Measurements from ENCODE around the gene CCDC28B.

CCDC28B gene

DNA sequence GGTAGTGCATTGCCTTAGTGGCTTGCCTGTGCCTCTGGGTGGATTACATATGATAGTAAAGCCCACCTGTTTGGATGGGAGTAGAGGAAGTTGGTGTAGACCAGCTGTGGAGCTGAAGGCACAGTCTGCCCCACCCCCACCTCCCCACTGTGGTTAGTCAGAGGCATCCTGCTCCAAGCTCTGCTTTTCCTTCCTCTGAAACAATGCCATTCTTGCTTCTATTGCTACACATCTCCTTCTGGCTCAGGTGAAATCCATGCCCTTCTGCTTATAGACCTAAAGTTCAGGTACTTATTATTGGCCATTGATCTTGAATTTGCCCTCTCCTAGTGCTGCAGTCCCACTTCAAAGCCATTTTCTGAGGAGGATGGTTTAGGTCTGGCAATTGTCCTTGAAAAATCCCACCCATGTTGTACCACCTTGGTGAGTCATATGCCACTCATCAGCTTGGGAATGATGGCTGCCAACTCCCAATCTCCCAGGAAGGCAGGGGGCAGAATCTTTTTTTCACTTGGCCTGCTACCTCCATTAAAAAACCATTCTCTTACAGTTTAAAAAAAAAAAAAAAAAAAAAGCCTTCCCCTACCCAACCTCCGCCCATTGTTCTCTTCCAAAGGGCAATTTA, 27.7 kb upstream of the CCDC28B start:
- Histone ChIP-seq H3K4me3 (replicated peaks; ENCODE audit: insufficient read depth, low read length) (no peak overlapping the region), H3K27ac (replicated peaks) (no peak overlapping the region), H3K27me3 (ENCODE audit: insufficient read depth, poor library complexity, severe bottlenecking) (no peaks in the 10 kb centered on the region)
- TF ChIP-seq GABPA (IDR thresholded peaks at IDR 0.05; ENCODE audit: low read depth) = no peak
- no peak for TF ChIP-seq SPI1 (IDR thresholded peaks at IDR 0.05; ENCODE audit: borderline replicate concordance, low read depth)
- TF ChIP-seq, protein P1, sequence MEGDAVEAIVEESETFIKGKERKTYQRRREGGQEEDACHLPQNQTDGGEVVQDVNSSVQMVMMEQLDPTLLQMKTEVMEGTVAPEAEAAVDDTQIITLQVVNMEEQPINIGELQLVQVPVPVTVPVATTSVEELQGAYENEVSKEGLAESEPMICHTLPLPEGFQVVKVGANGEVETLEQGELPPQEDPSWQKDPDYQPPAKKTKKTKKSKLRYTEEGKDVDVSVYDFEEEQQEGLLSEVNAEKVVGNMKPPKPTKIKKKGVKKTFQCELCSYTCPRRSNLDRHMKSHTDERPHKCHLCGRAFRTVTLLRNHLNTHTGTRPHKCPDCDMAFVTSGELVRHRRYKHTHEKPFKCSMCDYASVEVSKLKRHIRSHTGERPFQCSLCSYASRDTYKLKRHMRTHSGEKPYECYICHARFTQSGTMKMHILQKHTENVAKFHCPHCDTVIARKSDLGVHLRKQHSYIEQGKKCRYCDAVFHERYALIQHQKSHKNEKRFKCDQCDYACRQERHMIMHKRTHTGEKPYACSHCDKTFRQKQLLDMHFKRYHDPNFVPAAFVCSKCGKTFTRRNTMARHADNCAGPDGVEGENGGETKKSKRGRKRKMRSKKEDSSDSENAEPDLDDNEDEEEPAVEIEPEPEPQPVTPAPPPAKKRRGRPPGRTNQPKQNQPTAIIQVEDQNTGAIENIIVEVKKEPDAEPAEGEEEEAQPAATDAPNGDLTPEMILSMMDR (IDR thresholded peaks at IDR 0.05; ENCODE audit: insufficient read depth, low read length) = no peak
- 0 out of 2 replicates have a peak, but pooled peaks have one; percentile 28 for TF ChIP-seq POLR2AphosphoS5 (IDR thresholded peaks at IDR 0.05; ENCODE audit: low read depth)
- DNase-seq (ENCODE audit: low read depth in 1 of 2, low spot score in 1 of 2) = peak in 1 of 2 experiments; percentile 40

DNA sequence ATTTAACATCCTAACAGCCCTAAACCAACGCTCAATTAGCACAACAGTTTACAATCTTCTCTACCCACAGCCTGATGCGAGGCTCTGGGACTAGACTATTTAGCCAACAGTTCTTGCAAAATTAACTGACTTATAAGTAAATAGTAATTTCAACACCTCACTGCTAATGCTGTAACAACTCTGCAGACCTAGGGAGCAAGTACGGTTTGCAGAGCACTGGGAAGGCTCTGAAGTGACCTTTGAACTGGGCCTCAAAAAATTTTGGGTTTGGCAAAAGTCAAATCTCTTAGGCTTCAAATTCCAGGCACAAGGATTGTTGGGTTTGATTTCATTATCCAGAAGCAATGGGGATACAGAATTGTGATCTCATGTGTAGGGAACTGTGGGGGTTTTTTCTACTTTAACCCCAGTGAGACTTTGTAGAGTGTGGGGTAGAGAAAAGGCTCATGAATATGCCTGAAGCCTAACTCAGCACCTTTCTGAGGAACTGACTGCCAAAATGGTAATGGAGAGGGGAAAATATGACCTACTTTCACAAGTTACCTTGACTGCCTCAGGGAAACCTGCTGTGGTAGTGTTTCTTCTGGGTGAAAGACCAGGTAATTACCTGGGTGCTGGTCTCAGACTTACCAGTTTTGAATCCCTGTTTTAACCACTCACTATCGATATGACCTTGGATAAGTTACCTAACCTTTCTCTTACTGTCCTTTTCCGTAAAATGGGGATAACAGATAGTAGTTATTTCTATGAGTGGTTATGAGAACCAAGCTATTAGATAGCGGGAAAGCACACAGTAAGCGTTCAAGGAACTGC, 21.8 kb upstream of the CCDC28B start:
- H3K27me3 ChIP-seq (ENCODE audit: insufficient read depth, poor library complexity, severe bottlenecking) = no peaks in the 10 kb centered on the region
- no peak overlapping the region for H3K4me3 ChIP-seq (replicated peaks; ENCODE audit: insufficient read depth, low read length)
- H3K27ac ChIP-seq (replicated peaks) = peak overlapping the region; percentile 87
- DNase-seq (ENCODE audit: low read depth in 1 of 2, low spot score in 1 of 2) = peak; percentile 70 to 73
- no peak for TF ChIP-seq GABPA (IDR thresholded peaks at IDR 0.05; ENCODE audit: low read depth)
- TF ChIP-seq, protein P2, sequence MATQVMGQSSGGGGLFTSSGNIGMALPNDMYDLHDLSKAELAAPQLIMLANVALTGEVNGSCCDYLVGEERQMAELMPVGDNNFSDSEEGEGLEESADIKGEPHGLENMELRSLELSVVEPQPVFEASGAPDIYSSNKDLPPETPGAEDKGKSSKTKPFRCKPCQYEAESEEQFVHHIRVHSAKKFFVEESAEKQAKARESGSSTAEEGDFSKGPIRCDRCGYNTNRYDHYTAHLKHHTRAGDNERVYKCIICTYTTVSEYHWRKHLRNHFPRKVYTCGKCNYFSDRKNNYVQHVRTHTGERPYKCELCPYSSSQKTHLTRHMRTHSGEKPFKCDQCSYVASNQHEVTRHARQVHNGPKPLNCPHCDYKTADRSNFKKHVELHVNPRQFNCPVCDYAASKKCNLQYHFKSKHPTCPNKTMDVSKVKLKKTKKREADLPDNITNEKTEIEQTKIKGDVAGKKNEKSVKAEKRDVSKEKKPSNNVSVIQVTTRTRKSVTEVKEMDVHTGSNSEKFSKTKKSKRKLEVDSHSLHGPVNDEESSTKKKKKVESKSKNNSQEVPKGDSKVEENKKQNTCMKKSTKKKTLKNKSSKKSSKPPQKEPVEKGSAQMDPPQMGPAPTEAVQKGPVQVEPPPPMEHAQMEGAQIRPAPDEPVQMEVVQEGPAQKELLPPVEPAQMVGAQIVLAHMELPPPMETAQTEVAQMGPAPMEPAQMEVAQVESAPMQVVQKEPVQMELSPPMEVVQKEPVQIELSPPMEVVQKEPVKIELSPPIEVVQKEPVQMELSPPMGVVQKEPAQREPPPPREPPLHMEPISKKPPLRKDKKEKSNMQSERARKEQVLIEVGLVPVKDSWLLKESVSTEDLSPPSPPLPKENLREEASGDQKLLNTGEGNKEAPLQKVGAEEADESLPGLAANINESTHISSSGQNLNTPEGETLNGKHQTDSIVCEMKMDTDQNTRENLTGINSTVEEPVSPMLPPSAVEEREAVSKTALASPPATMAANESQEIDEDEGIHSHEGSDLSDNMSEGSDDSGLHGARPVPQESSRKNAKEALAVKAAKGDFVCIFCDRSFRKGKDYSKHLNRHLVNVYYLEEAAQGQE (IDR thresholded peaks at IDR 0.05; ENCODE audit: insufficient replicate concordance, low read depth) = no peak
- TF ChIP-seq, protein P1 (IDR thresholded peaks at IDR 0.05; ENCODE audit: insufficient read depth, low read length) = no peak
- no peak for TF ChIP-seq POLR2AphosphoS5 (IDR thresholded peaks at IDR 0.05; ENCODE audit: low read depth)

DNA sequence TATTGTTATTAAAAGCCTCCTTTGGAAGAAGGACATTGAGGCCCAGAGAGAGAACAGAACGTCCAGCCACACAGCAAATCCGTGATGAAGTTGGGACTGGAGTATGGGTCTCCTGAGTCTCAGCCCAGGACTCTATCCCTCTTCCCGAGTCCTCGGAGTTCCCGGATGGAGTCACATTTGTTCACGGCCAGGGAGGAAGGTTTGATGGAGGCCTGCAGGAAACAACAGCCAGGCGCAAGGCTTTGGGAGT, 21.3 kb upstream of the CCDC28B start:
- DNase-seq (ENCODE audit: low read depth in 1 of 2, low spot score in 1 of 2) = no peak
- TF ChIP-seq POLR2AphosphoS5 (IDR thresholded peaks at IDR 0.05; ENCODE audit: low read depth) (no peak), GABPA (IDR thresholded peaks at IDR 0.05; ENCODE audit: low read depth) (no peak), SPI1 (IDR thresholded peaks at IDR 0.05; ENCODE audit: borderline replicate concordance, low read depth) (no peak)
- TF ChIP-seq, protein P1 (IDR thresholded peaks at IDR 0.05; ENCODE audit: insufficient read depth, low read length) = no peak
- TF ChIP-seq, protein P2 (IDR thresholded peaks at IDR 0.05; ENCODE audit: insufficient replicate concordance, low read depth) = no peak
- Histone ChIP-seq H3K4me3 (replicated peaks; ENCODE audit: insufficient read depth, low read length) (peak overlapping the region; percentile 82), H3K27ac (replicated peaks) (peak overlapping the region; percentile 87), H3K27me3 (ENCODE audit: insufficient read depth, poor library complexity, severe bottlenecking) (no peaks in the 10 kb centered on the region)

All from HL-60 (cell line).